Measurements from ENCODE around the gene INMT.

DNA sequence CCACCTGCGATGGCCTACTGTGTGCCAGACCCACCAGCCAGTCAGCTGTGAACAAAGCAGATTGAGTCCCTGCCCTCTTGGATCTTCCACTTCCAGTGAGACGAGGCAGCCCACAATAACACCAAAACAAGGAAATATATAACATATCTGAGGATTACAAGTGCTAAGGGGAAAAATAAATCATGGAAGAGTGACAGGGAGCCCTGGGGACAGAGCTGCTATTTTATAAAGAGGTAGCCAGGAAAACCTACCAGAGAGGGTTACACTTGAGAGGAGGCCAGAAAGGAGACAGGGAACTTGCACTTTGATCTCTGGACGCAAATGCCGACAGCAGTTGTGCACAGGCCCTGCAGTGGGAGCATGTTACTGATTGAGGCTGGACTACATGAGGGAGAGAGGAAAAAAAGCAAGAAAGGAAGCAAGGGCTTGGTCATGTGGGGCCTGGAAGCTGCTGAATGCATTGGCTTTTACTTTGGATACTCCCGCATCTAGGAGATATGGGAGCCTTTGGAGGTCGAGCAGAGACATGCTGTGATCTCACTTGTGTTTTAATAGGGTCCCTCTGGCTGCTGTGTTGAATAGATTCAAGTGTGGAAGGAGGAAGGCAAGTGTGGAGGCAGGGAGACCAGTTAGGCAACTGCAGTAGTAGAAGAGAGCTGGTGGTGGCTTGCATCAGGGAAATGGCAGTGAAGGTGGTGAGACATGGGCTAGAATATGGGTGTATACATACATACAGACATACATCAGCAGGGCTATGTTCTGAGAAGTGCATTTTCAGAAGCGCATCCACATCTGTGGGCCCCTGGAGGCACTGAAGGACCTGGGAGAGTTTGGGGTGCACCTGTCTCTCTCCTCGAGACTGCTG, 45.5 kb downstream of the INMT start:
- TF ChIP-seq, protein P1, sequence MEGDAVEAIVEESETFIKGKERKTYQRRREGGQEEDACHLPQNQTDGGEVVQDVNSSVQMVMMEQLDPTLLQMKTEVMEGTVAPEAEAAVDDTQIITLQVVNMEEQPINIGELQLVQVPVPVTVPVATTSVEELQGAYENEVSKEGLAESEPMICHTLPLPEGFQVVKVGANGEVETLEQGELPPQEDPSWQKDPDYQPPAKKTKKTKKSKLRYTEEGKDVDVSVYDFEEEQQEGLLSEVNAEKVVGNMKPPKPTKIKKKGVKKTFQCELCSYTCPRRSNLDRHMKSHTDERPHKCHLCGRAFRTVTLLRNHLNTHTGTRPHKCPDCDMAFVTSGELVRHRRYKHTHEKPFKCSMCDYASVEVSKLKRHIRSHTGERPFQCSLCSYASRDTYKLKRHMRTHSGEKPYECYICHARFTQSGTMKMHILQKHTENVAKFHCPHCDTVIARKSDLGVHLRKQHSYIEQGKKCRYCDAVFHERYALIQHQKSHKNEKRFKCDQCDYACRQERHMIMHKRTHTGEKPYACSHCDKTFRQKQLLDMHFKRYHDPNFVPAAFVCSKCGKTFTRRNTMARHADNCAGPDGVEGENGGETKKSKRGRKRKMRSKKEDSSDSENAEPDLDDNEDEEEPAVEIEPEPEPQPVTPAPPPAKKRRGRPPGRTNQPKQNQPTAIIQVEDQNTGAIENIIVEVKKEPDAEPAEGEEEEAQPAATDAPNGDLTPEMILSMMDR (IDR thresholded peaks at IDR 0.05; ENCODE audit: low read depth, low read length, poor library complexity, severe bottlenecking): no peak
- TF ChIP-seq EZH2phosphoT487 (IDR thresholded peaks at IDR 0.05; ENCODE audit: borderline replicate concordance, low read length): no peak

All from DOHH2 (cell line).